HG03060 (cell line): ENCODE measurements around the gene ARMC3.
"Not testable (repeated sequence)": the region's sequence is repeated elsewhere in the genome, so short reads cannot be mapped to it uniquely, and the experiment has no call there.

Source experiments
- ATAC-seq: cut with Tn5 transposase; IDR thresholded peaks from one replicate; pipeline ENCODE4 v1.9.1; 2021; ENCODE audit warnings: low read depth, moderate number of reproducible peaks; ENCODE audit not compliant: unreplicated experiment

ARMC3 gene

DNA sequence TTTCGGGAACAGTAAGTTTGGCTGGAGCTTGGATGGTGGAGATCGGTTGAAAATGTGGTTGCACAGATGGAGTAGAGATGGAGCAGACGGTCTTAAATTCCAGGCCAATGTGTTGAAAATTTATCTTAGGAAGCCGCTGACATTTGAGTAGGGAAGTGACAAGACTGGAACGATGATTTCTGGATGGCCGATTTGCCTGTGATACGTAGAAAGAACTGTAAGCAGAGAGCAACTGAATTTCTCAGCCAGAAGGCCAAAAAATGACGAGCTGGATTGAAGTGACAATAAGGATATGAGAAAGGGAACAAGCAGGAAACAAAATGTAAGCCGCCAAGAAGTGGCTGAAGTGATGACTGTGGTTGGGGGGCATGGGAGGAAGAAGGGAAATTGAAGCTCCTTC lies 687 bp upstream of the ARMC3 start:
- ATAC-seq, result no peak

DNA sequence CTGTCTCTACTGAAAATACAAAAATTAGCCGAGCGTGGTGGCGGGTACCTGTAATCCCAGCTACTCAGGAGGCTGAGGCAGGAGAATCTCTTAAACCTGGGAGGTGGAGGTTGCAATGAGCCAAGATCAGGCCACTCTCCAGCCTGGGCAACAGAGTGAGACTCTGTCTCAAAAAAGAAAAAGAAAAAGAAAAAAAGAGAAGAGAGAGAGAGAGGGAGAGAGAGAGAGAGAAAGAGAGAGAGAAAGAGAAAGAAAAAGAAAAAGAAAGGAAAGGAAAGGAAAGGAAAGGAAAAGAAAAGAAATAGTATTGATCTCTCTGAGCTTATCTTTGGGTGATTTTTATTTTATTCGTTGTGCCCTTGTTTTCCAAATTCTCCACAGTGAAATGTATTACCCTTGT lies 1.2 kb downstream of the ARMC3 start:
- not testable (repeated sequence) for ATAC-seq

DNA sequence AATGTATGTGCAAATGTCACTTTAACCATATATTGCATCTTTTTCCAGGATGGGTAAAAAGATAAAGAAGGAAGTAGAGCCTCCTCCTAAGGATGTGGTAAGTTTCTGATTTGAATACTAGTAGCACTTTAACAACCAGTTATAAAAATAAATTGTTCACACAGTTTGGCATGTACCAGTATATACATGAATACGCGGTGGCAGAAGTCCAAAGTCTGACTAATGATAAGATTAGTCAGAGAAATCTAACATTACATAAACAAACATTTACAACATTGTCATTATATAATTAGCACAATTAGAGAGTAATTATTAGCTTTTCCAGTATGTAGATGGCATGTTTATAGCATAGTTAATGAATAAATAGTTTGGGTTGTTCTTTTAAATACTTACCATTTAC lies 4.1 kb downstream of the ARMC3 start:
- peak; percentile 53 for ATAC-seq

DNA sequence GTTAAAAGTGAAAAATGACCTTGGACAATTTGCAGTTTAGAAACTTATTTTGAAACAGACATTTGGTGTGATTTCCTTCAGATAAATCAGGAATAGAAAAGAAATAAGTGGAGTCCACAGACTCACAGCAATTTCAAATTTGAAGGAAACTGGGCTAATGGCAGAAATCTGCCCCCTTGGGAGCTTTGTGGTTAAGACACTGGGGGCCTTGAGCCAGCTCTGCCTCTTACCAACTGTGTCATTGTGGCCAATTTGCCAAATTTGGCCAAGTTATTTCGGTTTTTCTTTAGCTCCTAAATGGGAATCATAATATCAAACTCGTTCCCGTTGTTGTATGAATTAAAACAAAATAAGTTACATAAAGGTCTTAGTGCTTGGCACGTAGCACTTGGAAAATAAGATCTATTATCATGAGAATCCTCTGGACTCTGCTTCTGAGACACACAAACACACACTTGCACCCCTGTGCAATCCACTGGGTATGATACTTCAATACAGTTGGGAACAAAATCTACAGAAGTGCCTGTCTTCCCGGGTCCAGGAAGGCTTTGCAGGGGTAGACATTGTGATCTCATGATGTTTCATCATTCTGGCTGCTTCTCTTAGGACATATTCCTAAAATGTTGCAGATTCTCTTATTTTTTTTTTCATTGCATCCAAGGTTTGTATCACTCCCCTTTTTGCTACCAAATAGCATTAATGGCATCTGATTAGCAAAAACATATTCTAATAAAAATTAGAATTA lies 4.9 kb downstream of the ARMC3 start:
- no peak for ATAC-seq

DNA sequence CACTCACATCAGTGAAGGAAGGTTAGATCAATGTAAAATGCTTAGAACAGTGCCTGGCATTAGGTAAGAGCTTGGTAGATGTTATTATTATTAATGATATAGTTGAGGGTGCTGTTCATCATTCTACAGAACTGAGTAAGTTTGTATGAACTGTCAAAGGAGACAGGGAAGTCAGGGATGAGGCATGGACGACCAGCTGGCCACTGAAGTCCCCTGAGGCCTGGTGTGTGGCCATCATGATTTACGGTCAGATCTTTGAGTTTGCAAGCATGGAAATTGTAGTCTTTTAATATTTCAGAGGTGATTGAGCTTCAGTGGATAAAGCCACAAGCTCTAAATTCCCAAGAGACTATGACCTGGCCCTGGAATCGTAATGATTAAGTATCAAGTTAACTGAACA lies 6.9 kb downstream of the ARMC3 start:
- no peak for ATAC-seq

DNA sequence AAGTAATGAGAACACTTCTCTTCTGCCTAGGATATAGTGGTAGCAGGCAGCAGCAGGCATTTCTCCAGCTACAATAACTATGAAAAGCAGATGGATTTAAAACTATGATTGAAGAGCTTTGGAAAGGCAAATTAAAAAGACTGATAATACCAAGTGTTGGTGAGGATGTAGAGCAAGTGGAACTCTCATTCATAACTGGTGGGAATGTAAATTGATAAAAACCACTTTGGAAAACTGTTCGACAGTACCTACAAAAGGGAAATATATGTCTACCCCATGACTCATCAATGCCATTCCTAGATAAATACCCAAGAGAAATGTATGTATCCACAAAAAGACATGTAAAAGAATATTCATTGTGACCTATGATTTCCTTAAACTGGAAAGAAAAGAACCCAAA lies 14.6 kb downstream of the ARMC3 start:
- ATAC-seq, result no peak

DNA sequence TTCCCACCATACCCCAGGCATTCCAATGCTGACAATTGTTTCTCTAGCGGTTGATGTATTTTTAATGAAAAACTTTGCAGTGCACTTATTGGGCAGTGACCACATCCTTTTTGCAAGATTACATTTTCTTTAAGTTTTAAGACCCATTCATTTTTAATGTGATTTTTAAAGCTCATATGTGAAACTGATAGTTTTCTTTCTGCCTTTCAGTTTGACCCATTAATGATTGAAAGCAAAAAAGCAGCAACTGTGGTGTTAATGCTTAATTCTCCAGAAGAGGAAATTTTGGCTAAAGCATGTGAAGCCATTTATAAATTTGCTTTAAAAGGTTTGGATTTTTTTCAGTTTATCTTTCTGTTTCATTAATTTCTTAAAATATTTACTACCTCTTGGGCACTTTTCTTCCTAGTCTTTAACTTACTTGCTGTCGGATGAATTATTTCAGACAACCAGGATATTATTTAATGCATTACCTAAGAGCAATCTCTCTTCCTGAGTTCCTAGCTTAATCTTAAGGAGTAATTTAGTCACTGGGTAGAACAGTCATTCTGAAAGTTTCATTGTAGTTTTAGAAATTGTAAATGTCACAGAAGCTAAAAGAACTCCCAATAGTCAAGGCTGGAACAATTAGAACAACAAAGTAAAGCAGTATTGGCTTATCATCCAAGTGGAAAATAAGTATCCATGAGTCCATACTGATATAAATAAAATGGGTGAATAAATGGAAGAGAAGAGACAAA lies 18.3 kb downstream of the ARMC3 start:
- no peak for ATAC-seq

DNA sequence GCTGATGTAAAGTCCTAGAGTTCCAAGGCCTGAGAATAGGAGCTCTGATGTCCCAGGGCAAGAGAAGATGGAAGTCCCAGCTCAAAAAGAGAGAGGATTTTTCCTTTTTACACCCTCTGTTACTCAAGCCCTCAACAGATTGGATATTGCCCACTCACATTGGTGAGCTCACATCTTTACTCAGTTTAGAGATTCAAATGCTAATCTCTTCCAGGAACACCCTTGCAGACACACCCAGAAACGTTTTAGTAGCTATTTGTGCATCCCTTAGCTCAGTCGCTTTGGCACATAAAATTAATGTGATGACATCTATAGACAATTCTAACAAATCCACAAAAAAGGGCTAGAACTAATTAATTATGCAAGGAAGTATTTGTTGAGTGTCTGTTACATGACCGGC lies 27.1 kb downstream of the ARMC3 start:
- no peak for ATAC-seq

DNA sequence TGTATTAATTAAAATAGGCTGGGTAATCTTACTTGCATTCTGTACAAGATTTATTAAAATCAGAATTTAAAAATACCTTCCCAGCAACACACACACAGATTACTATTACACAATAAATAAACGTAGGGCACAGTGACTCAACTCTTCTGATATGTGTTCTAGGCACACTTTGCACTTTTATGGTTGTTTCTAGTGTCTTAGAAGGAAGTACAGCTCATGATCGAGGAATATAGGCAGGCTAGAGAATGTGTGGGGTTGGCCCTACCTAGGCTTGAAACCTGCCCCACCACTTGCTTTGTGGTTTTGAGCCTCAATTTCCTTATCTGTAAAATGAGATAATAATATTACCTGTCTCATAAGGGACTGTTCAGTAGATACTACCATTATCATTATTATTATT lies 30.5 kb downstream of the ARMC3 start:
- no peak for ATAC-seq

DNA sequence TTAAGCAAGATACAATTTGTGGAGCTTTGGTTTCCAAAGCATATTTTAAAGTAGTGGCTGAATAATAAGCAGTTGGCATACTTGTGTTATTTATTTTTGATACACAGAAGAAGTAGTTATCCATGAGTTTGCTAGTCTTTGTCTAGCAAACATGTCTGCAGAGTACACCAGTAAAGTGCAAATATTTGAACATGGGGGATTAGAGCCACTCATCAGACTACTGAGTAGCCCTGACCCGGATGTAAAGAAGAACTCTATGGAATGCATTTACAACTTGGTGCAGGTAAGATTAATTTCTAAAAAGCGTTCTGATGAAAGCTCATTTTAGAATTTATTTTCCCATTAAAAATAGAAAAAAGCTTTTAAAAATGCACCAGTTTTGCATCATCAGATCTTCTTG lies 31.4 kb downstream of the ARMC3 start:
- ATAC-seq, result no peak

DNA sequence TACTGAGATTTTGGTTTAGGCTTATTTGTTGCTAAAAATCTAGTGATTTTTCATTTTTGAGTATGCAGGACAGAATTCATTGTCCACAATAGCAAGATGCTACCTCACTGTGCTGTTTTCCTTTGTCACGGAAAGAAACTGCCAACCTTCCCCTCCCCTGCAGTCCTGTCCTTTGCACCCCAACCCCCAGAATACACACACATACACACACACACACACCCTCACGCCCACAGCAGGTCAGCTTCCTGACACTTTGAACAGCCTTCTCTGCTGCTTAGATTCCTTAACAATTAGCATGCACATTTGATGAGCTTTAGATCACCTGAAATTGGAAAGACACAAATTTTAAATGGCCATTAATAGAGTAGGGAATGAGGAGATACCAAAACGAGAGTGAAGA lies 32.1 kb downstream of the ARMC3 start:
- no peak for ATAC-seq

DNA sequence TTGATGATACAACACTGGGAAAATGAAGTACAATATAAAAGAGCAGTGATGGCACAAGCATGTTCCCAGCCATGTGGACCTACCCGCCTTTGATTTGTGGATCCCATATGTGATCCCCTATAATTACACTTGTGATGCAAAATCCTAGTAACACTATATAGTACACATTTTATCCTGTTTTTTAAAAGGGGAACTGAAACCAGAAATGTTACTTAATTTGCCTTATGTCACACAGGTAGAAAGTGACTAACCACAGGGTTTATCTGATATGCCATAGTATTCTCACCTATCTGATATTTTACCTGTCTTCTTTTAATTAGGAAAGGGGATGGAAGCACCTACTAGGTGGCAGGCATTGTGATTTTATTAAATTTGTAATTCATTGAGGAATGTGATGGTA lies 35.0 kb downstream of the ARMC3 start:
- no peak for ATAC-seq

DNA sequence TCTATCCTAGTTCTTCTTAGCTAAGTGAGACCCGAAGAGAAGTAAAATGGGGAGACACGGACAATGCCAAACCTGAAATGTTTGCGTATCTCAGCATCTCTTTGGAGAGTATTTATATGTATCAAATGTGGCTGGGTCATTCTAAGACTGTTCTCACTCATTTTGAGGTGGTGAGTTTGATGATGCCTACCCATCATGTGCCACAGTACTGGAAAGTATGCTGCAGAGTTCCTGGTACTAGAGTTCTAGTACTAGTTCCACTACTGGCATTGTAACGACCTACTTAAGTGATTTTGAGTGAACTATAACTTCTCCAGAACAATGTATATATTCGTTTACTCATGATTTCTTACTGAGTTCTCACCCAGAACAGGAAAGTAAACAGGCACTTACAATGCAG lies 41.9 kb downstream of the ARMC3 start:
- no peak for ATAC-seq

DNA sequence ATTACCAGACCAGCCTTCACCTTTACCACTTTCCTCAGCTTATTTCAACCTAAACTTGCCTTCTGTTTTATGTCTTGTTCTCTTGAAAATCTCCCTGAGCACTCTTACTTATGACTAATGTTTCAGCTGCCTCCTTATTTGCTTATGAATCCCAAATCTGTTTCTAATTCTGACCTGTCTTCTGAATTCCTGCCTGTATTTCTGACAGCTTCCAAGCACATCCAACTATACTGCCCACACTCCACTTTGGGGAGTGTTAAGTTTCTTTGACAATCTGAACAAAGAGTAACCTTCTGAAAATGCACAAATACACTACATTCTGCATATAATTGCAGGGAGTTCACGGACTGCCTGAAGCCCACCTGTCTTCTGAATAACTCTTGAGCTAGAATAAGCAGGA lies 48.7 kb downstream of the ARMC3 start:
- no peak for ATAC-seq

DNA sequence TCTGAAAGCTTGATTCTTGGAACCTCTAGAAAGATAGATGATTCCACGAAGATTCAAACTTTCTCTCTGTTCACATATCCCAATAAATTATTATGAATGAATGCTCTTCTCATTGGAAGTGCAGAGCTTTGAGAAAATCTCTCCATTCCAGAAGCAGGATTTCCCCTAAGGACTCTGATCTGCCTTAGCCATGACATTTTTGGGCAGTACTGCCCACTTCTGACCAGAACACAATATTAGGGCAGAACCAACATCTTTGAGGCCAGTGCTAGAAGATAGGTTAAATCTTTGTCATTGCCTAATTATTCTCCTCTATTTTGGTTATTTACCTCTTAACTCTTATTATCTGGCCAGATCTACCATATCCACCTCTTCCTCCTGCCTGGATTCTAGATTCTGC lies 49.9 kb downstream of the ARMC3 start:
- no peak for ATAC-seq

DNA sequence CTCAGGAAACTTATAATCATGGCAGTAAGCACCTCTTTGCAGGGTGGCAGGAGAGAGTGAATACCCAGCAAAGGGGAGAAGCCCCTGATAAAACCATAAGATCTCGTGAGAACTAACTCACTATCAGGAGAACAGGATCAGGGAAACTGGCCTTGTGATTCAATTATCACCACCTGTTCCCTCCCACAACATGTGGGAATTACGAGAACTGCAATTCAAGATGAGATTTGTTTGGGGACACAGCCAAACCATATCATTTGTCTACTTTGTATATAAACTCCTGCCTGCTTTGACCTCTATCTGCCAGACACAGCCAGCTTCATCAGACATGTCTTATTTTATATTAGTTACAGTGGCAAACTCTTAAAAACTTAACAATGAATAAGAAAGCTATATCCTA lies 50.4 kb downstream of the ARMC3 start:
- ATAC-seq, result no peak

DNA sequence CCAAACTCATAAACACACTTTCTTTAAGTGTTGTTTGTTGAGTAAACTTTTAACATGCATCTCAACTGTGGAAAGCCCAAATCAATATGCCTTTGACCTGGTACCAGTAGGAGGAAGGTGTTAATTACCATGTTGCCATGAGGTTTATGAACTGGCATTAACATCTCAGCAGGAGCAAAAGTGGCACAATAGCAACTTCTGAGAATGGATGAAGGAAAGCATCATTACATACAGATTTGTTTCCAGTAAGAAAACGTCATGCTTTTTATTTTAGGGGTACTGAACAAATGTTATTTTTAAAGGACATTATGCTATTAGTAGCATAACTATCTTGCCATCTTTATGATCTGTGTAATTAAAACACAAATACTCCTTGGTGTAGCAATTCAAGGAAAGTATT lies 51.1 kb downstream of the ARMC3 start:
- ATAC-seq, result no peak

DNA sequence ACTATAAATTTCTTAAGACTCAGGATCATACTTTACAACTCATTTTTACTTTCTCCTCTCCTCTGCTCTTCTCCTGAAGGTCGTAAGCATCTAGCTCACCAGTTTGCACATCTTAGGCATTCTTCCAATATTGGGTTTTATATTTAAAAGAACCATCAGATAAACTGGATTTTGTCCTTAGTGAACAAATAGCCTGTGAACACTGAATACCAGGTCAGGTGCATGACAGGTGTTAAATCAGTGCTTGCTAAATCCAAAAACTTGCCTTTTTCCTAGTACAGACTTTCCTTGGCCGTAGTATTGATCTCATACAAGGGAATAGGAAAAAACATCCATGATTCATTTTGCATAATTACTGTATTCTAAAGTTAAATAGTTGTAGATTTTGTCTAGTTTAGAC lies 53.0 kb downstream of the ARMC3 start:
- ATAC-seq, result no peak

DNA sequence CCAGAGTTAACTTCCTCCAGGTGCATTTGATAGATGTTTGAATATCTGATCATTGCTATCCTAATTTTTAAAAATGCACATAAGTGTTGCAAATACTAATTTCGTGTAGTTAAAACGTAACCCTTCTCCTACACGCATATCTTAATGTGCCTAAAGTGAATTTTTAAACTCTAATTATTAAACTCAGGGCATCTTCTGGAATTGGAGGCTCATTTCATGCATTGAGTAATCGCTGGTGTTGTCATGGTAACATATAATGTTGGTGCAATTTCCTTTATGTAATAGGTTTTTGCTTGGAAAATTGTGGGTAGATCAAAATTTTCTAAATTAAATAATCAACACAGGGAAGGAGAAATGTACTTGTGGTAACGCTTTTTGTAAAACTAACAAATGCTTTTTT lies 56.2 kb downstream of the ARMC3 start:
- no peak for ATAC-seq

DNA sequence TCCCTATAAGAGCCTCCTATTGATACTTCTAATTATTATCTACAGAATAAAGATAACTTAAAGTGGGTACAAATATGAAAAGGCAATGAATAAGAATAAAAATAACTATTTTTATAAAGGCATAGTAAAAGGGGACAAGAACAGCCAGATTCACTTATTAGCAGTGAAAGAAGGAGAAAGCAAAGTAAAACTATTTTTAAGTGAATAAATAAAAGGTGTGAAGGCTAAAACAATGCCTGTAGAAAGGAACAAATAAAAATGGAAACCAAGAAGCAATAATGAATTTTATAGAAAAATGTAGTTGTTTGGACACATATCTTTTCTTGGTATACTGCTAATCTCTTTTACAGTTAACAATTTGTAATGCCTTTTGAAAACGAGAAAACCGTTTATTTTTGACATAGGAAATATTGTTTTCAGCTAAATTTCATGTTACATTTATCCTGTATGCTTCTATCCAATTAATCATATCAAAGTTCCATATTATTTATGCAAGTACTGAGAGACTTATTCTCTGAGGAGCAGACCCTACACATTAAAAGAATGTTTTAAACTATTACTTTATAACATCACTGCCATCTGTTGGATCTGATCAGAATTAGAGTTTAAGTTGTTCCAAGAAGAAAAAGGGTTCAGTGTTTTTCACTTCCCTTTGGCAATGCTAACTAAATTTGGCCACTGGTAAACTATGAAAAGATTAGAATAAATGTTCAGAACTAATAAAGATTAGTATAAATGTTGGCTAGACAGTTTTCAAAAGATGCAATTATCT lies 59.1 kb downstream of the ARMC3 start:
- ATAC-seq, result no peak

DNA sequence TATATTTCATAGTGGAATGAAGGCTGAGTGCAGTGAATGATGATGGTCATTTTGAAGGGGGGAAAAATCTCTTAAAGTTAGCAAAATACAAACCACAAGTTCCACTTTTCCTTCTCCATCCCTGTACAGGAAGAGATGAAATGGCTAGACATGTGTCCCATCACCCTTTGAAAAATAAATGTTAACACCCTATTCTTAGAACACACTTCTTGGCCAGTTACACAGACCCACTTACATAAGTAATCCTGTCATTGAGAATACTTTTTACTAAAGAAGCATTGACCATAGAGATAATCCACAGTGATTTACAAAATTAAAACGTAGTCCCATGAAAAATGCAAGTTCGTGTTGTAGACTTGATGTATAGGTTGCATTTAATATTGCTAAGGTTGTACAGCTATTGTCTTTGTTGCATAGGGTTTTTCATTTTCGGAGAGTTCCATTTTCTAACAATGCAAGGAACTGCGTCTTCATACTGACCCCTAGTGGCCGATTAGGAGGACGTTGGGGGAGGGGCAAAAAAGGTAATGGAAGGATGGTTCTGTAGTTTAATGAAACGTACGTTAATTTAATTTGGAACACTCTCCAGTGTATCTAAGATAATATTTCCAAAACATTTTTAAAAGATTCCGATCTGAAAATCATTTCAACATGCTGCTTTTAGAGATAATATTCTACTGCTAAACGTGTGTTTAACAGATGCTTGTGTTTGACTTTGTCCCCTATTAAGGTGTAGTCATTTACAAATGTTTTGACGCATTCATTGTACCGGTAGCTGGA lies 60.9 kb downstream of the ARMC3 start:
- no peak for ATAC-seq
